ENCODE results near the gene IPPK. TPM values are rescaled to one million over a fixed set of nuclear protein-coding genes. Genes with fewer than 3 reads are reported as not detected.

IPPK gene, protein sequence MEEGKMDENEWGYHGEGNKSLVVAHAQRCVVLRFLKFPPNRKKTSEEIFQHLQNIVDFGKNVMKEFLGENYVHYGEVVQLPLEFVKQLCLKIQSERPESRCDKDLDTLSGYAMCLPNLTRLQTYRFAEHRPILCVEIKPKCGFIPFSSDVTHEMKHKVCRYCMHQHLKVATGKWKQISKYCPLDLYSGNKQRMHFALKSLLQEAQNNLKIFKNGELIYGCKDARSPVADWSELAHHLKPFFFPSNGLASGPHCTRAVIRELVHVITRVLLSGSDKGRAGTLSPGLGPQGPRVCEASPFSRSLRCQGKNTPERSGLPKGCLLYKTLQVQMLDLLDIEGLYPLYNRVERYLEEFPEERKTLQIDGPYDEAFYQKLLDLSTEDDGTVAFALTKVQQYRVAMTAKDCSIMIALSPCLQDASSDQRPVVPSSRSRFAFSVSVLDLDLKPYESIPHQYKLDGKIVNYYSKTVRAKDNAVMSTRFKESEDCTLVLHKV
- 10 to 100 TPM in 2 of 3 donors, 1 to 10 TPM in 1; 5.8 to 22.8 (median 12.1) TPM for total RNA-seq

DNA sequence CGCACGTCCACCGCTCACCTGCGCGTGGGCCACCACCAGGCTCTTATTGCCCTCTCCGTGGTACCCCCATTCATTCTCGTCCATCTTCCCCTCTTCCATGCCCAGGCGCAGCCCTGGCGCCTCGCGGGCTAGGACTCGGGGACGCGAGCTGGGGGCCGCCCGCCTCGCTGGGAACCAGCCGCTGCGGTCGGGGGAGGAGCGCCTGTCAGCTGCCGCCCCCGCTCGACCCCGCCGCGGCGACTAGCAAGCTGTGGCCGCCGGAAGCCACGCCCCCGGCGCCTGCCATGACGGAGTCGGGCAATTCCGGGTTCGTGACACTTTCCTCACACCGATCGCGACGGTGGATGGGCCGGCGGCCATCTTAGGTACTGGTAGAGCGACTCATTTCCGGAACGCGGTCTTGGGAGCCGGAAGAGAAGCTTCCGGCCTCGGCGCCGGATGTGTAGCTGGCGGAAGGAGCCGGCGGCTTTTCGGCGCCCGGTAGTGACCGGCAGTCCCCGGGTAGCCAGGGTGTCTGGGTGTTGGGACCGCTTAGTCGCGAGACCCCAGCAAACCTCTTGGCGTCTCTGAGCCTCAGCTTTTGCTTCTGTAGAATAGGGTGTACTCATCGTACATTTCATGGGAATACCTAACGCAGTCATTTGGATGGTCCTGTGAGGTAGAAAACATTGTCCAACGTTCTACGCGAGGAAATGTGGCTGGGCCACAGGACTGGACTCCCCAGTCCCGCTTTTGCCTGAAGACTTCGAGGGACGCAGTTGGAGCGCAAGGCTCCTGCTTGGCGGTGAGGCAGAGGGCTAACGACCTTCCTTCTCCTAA is at the start of gene IPPK:
IPPK (minus strand) TSS at position 242 of the 819 bp plus-strand sequence; CDS start at position 99, 143 bp downstream.
- Histone ChIP-seq H3K27ac (peak within 1 kb of the TSS; percentile 90 to 91), H3K4me1 (peaks cover 11% of the 10 kb centered on the region in 2 donors), H3K36me3 (no peaks in the 10 kb centered on the region), H3K9me3 (no peaks in the 10 kb centered on the region), H3K4me3 (peak within 1 kb of the TSS; percentile 69 to 90 (median 82)), H3K27me3 (no peaks in the 10 kb centered on the region)
- peak; percentile 96 to 97 for DNase-seq (ENCODE audit: low spot score in 2 of 2)
- intact Hi-C loops (cut with DNase I; ENCODE audit: low total_unique reads): no loop called here
- peak; percentile 91 to 96 (median 94) for TF ChIP-seq POLR2AphosphoS5 (IDR thresholded peaks at IDR 0.05)
- TF ChIP-seq, protein P1, sequence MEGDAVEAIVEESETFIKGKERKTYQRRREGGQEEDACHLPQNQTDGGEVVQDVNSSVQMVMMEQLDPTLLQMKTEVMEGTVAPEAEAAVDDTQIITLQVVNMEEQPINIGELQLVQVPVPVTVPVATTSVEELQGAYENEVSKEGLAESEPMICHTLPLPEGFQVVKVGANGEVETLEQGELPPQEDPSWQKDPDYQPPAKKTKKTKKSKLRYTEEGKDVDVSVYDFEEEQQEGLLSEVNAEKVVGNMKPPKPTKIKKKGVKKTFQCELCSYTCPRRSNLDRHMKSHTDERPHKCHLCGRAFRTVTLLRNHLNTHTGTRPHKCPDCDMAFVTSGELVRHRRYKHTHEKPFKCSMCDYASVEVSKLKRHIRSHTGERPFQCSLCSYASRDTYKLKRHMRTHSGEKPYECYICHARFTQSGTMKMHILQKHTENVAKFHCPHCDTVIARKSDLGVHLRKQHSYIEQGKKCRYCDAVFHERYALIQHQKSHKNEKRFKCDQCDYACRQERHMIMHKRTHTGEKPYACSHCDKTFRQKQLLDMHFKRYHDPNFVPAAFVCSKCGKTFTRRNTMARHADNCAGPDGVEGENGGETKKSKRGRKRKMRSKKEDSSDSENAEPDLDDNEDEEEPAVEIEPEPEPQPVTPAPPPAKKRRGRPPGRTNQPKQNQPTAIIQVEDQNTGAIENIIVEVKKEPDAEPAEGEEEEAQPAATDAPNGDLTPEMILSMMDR (IDR thresholded peaks at IDR 0.05): peak in 1 of 3 donors; percentile 21
- TF ChIP-seq POLR2A (IDR thresholded peaks at IDR 0.05): peak; percentile 31

- Histone ChIP-seq H3K4me1 (no peaks in the 10 kb centered on the region), H3K27ac (no peak overlapping the region), H3K4me3 (no peak overlapping the region), H3K9me3 (no peaks in the 10 kb centered on the region), H3K27me3 (no peaks in the 10 kb centered on the region), H3K36me3 (peaks cover 21% of the 10 kb centered on the region)
- no peak for TF ChIP-seq POLR2A (IDR thresholded peaks at IDR 0.05)
- intact Hi-C loops (cut with DNase I; ENCODE audit: low total_unique reads): no loop called here
- no peak for DNase-seq (ENCODE audit: low spot score in 2 of 2)
Measured at GRCh38 chr9:92719028-92719647, 49.2 kb upstream of the IPPK start.

DNA sequence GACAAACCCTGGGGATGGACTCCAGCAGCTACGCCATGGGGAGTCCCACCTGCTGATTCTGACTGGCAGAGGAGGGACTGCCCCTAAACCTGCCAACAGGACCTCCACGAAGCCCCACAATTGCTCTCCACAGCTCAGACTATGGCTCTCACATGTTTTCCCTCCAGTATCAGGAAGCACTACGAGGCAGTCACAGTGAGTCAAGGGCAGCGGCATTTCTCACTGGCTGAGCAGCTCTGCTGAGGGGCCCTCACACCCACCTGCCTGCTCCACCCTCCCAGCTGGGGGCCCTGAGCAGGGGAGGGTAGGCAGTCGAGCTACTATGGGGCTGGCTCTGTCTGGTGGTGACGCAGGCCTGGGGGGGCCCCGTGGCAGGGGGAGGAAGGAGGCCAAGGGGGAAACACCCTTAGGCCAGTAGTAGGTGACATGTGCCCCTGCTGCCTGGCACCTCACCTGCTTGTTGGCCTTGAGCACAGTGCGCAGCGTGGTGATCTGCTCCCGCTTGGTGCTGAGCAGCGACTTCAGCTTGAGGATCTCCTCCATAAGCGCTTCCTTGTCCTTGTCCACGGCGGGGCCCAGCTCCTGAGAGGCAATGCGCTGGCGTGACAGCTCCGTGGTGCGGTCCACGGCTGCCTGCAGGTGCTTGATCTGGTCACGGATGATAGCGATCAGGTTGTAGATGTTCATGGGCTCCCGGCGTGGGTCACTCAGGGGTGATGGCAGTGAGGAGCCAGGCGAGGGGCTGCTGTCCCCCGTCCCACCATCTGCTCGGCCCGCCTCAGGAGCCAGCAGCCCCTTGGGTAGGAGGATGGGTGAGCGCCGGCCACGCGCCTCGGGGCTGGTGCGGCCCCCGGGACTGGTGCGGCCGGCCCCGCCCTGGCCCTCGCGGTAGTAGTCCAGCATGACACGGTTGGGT is 48.4 kb upstream of the IPPK start:
- Histone ChIP-seq H3K27ac (no peak overlapping the region), H3K36me3 (peaks cover 21% of the 10 kb centered on the region)
- intact Hi-C loops (cut with DNase I; ENCODE audit: low total_unique reads): no loop called here

GRCh38 chr9:92717201-92718085 is 47.5 kb upstream of the IPPK start:
- DNase-seq (ENCODE audit: low spot score in 2 of 2): peak in 1 of 2 donors; percentile 14
- no peak overlapping the region for H3K4me3 ChIP-seq
- H3K27me3 ChIP-seq: no peaks in the 10 kb centered on the region
- H3K36me3 ChIP-seq: peaks cover 21% of the 10 kb centered on the region
- no peak overlapping the region for H3K27ac ChIP-seq
- no peaks in the 10 kb centered on the region for H3K4me1 ChIP-seq
- intact Hi-C loops (cut with DNase I; ENCODE audit: low total_unique reads): no loop called here
- H3K9me3 ChIP-seq: no peaks in the 10 kb centered on the region
- TF ChIP-seq, protein P1 (IDR thresholded peaks at IDR 0.05): no peak
- TF ChIP-seq POLR2AphosphoS5 (IDR thresholded peaks at IDR 0.05): no peak
- TF ChIP-seq POLR2A (IDR thresholded peaks at IDR 0.05): no peak

More for the DNA sequence above, 48.4 kb upstream of the IPPK start:
- H3K4me3 ChIP-seq: no peak overlapping the region
- no peaks in the 10 kb centered on the region for H3K27me3 ChIP-seq
- TF ChIP-seq POLR2AphosphoS5 (IDR thresholded peaks at IDR 0.05): no peak
- no peak for TF ChIP-seq POLR2A (IDR thresholded peaks at IDR 0.05)
- TF ChIP-seq, protein P1 (IDR thresholded peaks at IDR 0.05): no peak
- no peaks in the 10 kb centered on the region for H3K9me3 ChIP-seq
- no peaks in the 10 kb centered on the region for H3K4me1 ChIP-seq
- DNase-seq (ENCODE audit: low spot score in 2 of 2): peak in 1 of 2 donors; percentile 15
